ENCODE data around the gene SNTB2. TPM values are rescaled to one million over a fixed set of nuclear protein-coding genes. Genes with fewer than 3 reads are reported as not detected.

Gene SNTB2
- total and polyA plus RNA-seq, 2 of the 13 experiments (the other 11 are each of a cell fraction or from before 2014, with no cell fraction given) = 11.5 to 19.2 TPM

- 0 out of 2 replicates have a peak, but pooled peaks have one; percentile 18 for TF ChIP-seq YEATS2 (CRISPR knock-in tag; IDR thresholded peaks at IDR 0.05; ENCODE audit: borderline replicate concordance)
These were observed 1.2 kb downstream of the SNTB2 start (continued) for GRCh38 chr16:69188236-69188549.

GRCh38 chr16:69188716-69189115, 1.8 kb downstream of the SNTB2 start:
- Histone ChIP-seq H3K27ac (ENCODE audit: extremely low read length, insufficient read depth, low read length) (peak overlapping the region; percentile 66), H4K20me1 (ENCODE audit: insufficient read depth, low read length) (peaks cover 13% of the 10 kb centered on the region; the same call in 1 of the 2 replicates), H2AFZ (ENCODE audit: low read length) (no peak overlapping the region), H3K27me3 (ENCODE audit: control insufficient read depth in 1 of 2, insufficient read depth in 2 of 2, low read length in 2 of 2) (no peaks in the 10 kb centered on the region; a peak in 1 of 5 replicates), H3K4me3 (replicated peaks in 1 of 3; ENCODE audit: insufficient read depth in 1 of 3, low read depth in 2 of 3, low read length in 3 of 3) (peak overlapping the region; percentile 73 to 94 (median 88)), H3K4me2 (ENCODE audit: low read depth, low read length) (peak overlapping the region; percentile 84), H3K9ac (ENCODE audit: insufficient read depth, low read depth, low read length) (peak overlapping the region; percentile 87; the same call in 1 of the 2 replicates), H3K36me3 (replicated peaks in 1 of 2; ENCODE audit: control insufficient read depth in 1 of 2, insufficient read depth in 2 of 2, low read length in 2 of 2) (no peaks in the 10 kb centered on the region; a peak in 1 of 5 replicates), H3K79me2 (ENCODE audit: insufficient read depth, low read length) (peaks cover 53% of the 10 kb centered on the region), H3K9me3 (ENCODE audit: low read length) (no peaks in the 10 kb centered on the region), H3K4me1 (ENCODE audit: insufficient read depth, low read length) (peaks cover 49% of the 10 kb centered on the region)
- no peak for DNase-seq (ENCODE audit: low spot score)
- POLR2A ChIA-PET = interaction anchor here (1.0 to 1.2 kb wide), 2 partner anchors 11 to 85 kb away, joined by 3 to 4 read pairs; no protein-coding TSS in a partner anchor
- 19% methylated on average over 5 of the region's 5 CpGs for WGBS (ENCODE audit: low lambda C conversion rate)
- CTCF ChIA-PET (ENCODE audit: low intra/inter-chr PET ratio, low total read pairs) = no interaction called here
- BruUV-seq (replicated peaks) = no TSS peak
- in situ Hi-C loops (cut with HindIII; ENCODE audit: extremely low pct_ligation_motif_present, low pct_unique_long_range_greater_than_20kb) = no loop called here
- no peak for ATAC-seq
- no peak for FAIRE-seq
- intact Hi-C loops (cut with micrococcal nuclease; ENCODE audit: unreplicated experiment) = loop anchor here (5.0 kb wide), 2 partner anchors 34 to 36 kb away; no protein-coding TSS in a partner anchor
- TF ChIP-seq ZNF607 (CRISPR knock-in tag; IDR thresholded peaks at IDR 0.05; ENCODE audit: borderline replicate concordance) (no peak), ZNF879 (CRISPR knock-in tag; IDR thresholded peaks at IDR 0.05) (no peak), RFXANK (CRISPR knock-in tag; IDR thresholded peaks at IDR 0.05) (no peak), FOSL2 (CRISPR knock-in tag; IDR thresholded peaks at IDR 0.05) (peak; percentile 46), RAD51 (IDR thresholded peaks at IDR 0.05; ENCODE audit: borderline replicate concordance) (no peak), ZSCAN25 (CRISPR knock-in tag; IDR thresholded peaks at IDR 0.05) (peak; percentile 91), ZZZ3 (CRISPR knock-in tag; IDR thresholded peaks at IDR 0.05; ENCODE audit: borderline replicate concordance) (no peak), JUNB (CRISPR knock-in tag; IDR thresholded peaks at IDR 0.05; ENCODE audit: borderline replicate concordance) (no peak), SMAD1 (CRISPR knock-in tag; IDR thresholded peaks at IDR 0.05; ENCODE audit: borderline replicate concordance, low read depth) (no peak), DMTF1 (CRISPR knock-in tag; IDR thresholded peaks at IDR 0.05) (no peak), SNAPC5 (CRISPR knock-in tag; IDR thresholded peaks at IDR 0.05; ENCODE audit: borderline replicate concordance) (no peak), ZNF276 (CRISPR knock-in tag; IDR thresholded peaks at IDR 0.05; ENCODE audit: low read depth) (no peak), GATAD2A (CRISPR knock-in tag; IDR thresholded peaks at IDR 0.05) (0 out of 2 replicates have a peak, but pooled peaks have one; percentile 6), ZNF761 (CRISPR knock-in tag; conservative IDR thresholded peaks at IDR 0.05) (no peak), ZNF280B (CRISPR knock-in tag; IDR thresholded peaks at IDR 0.05; ENCODE audit: borderline replicate concordance) (no peak), SAP130 (CRISPR knock-in tag; IDR thresholded peaks at IDR 0.05; ENCODE audit: low read depth) (peak; percentile 5; the same call in 1 of the 2 replicates)
